T-cell (primary cell): ENCODE data around the gene PTBP2. TPM values are rescaled to one million over a fixed set of nuclear protein-coding genes. Genes with fewer than 3 reads are reported as not detected.

Source experiments
- ATAC-seq, 4 experiments: fragments of 200-7000 bp in 3 of 4; fragments of 150-1000 bp in 1 of 4; cut with Tn5 transposase; replicated peaks in 1 of 4; 1 replicate in 3 of 4; 2 replicates in 1 of 4; pipeline ENCODE4 v1.10.0; 2021; ENCODE audit warnings: moderate library complexity in 3 of 4, mild to moderate bottlenecking in 2 of 4, moderate number of reproducible peaks in 1 of 4
- CTCF ChIA-PET, 2 donors: fragments of 300-600 bp; sonication (Branson Sonifier 250); formaldehyde crosslinking; loops; one replicate each; lab custom pipeline; 2022; ENCODE audit warnings: antibody characterized with exemption in 2 of 2; lab: Charles Lee
- POLR2A ChIA-PET, 2 donors: fragments of 300-600 bp; sonication (Branson Sonifier 250); formaldehyde crosslinking; loops; one replicate each; lab custom pipeline; 2022; ENCODE audit warnings: antibody characterized with exemption in 2 of 2; lab: Charles Lee
- DNase-seq, 35 experiments: peaks; one replicate each; pipeline versions ENCODE4 v3.0.0 to v3.0.0-alpha.2; 2013 to 2023
- H3K27ac ChIP-seq: one replicate; pipeline ENCODE4 v1.5.1; 2013; ENCODE audit warnings: low read length
- H3K27me3 ChIP-seq, 2 experiments: replicated peaks in 1 of 2; 1 replicate in 1 of 2; 2 replicates in 1 of 2; pipeline versions ENCODE4 v1.6.1 to v1.7.0; 2013; ENCODE audit warnings: low read length in 1 of 2, mixed read lengths in 1 of 2; ENCODE audit not compliant: control insufficient read depth in 2 of 2, insufficient read depth in 2 of 2; ENCODE audit errors: extremely low read depth in 1 of 2
- H3K36me3 ChIP-seq, 2 donors: 1 replicate in 1 of 2; 2 replicates in 1 of 2; pipeline versions ENCODE4 v1.6.1 to v1.7.0; 2013; ENCODE audit warnings: low read length in 1 of 2; ENCODE audit not compliant: control insufficient read depth in 2 of 2, insufficient read depth in 1 of 2; ENCODE audit errors: extremely low read depth in 1 of 2
- H3K4me1 ChIP-seq, 2 experiments: 1 replicate in 1 of 2; 2 replicates in 1 of 2; pipeline versions ENCODE4 v1.6.1 to v1.7.0; 2013; ENCODE audit warnings: low read length in 2 of 2, mixed read lengths in 1 of 2; ENCODE audit not compliant: insufficient read depth in 2 of 2, control insufficient read depth in 1 of 2; ENCODE audit errors: extremely low read depth in 1 of 2
- H3K4me3 ChIP-seq, 2 donors: 1 replicate in 1 of 2; 2 replicates in 1 of 2; pipeline versions ENCODE4 v1.5.1 to v1.7.0; 2013; ENCODE audit warnings: mild to moderate bottlenecking in 2 of 2, low read length in 1 of 2, moderate library complexity in 1 of 2; ENCODE audit not compliant: control insufficient read depth in 1 of 2; ENCODE audit errors: extremely low read depth in 1 of 2
- H3K9me3 ChIP-seq: 2 replicates; pipeline ENCODE4 v1.7.0; 2013
- H3K27ac Mint-ChIP-seq, 2 donors: one replicate each; pipeline ENCODE4 v1.8.0; 2020 to 2021; ENCODE audit warnings: mild to moderate bottlenecking in 2 of 2, mixed read lengths in 2 of 2
- H3K27me3 Mint-ChIP-seq, 2 donors: one replicate each; pipeline ENCODE4 v1.8.0; 2021 to 2022; ENCODE audit warnings: mixed read lengths in 2 of 2
- H3K36me3 Mint-ChIP-seq: one replicate; pipeline ENCODE4 v1.8.0; 2021; ENCODE audit warnings: mixed read lengths
- H3K4me1 Mint-ChIP-seq, 3 donors: one replicate each; pipeline ENCODE4 v1.8.0; 2020 to 2022; ENCODE audit warnings: mixed read lengths in 3 of 3, mild to moderate bottlenecking in 1 of 3
- H3K4me3 Mint-ChIP-seq, 3 donors: one replicate each; pipeline ENCODE4 v1.8.0; 2020 to 2022; ENCODE audit warnings: mild to moderate bottlenecking in 3 of 3, mixed read lengths in 3 of 3, moderate library complexity in 3 of 3
- H3K9me3 Mint-ChIP-seq, 3 donors: one replicate each; pipeline ENCODE4 v1.8.0; 2020 to 2022; ENCODE audit warnings: mixed read lengths in 3 of 3
- WGBS: methylation state at CpG from one replicate; pipeline ENCODE4 v1.1.5; 2013; ENCODE audit warnings: missing lambda C conversion rate; ENCODE audit not compliant: insufficient coverage; 5-methylcytosine and 5-hydroxymethylcytosine counted together
- total RNA-seq, 35 experiments: library from RNA in 6 of 35; stranded (reverse) in 6 of 35; fragments of 120-200 nt in 1 of 35; gene quantifications; one replicate each; pipeline versions ENCODE4 v1.2.1 to v1.2.4 and lab custom pipeline; 2013 to 2026

The PTBP2 gene
- total RNA-seq, 5 donors from 2014 or later (not counting 1 experiment from before 2014, with no cell fraction given), result 16.8 to 24.0 (median 20.7) TPM

- H3K4me1 ChIP-seq, result no peaks in the 10 kb centered on the region
- 58% methylated on average over 1 of the region's 5 CpGs for WGBS
- ChIA-PET CTCF (no interaction called here), POLR2A (no interaction called here)
- no peak overlapping the region for H3K4me3 ChIP-seq
- no peak overlapping the region for H3K27ac Mint-ChIP-seq
- peaks cover 4 to 23% (median 7%) of the 10 kb centered on the region in 3 donors for H3K9me3 Mint-ChIP-seq
- no peaks in the 10 kb centered on the region for H3K36me3 ChIP-seq
- ATAC-seq (no peak), DNase-seq (no peak)
- no peaks in the 10 kb centered on the region for H3K4me1 Mint-ChIP-seq
- H3K27me3 ChIP-seq, result peaks cover 0 to 15% of the 10 kb centered on the region in 2 experiments
- no peak overlapping the region for H3K4me3 Mint-ChIP-seq
- H3K27ac ChIP-seq, result no peak overlapping the region
- H3K27me3 Mint-ChIP-seq, result peaks cover 0 to 4% of the 10 kb centered on the region in 2 donors
- no peaks in the 10 kb centered on the region for H3K36me3 Mint-ChIP-seq
- no peaks in the 10 kb centered on the region for H3K9me3 ChIP-seq
Measured at GRCh38 chr1:96863449-96863848, 141.9 kb downstream of the PTBP2 start.
